ENCODE measurements around the gene TMEM238L. TPM values are rescaled to one million over a fixed set of nuclear protein-coding genes. Genes with fewer than 3 reads are reported as not detected.

The TMEM238L gene
- total RNA-seq, 4 donors from 2014 or later, result not detected

- no peak for ATAC-seq
- no peaks in the 10 kb centered on the region for H3K9me3 ChIP-seq
- H3K27me3 ChIP-seq, result no peaks in the 10 kb centered on the region
- H3K4me3 ChIP-seq, result no peak overlapping the region
- H3K27ac ChIP-seq, result no peak overlapping the region
- TF ChIP-seq POLR2AphosphoS5 (IDR thresholded peaks at IDR 0.05) (no peak), CTCF (IDR thresholded peaks at IDR 0.05) (no peak), EP300 (IDR thresholded peaks at IDR 0.05) (no peak), POLR2A (IDR thresholded peaks at IDR 0.05) (no peak)
- 85 to 86% methylated on average over 4 to 8 of the region's 14 CpGs for WGBS, 2 donors (ENCODE audit: low coverage in 1 of 2)
- peaks cover 0 to 8% (median 7%) of the 10 kb centered on the region in 3 donors for H3K4me1 ChIP-seq
- no peaks in the 10 kb centered on the region for H3K36me3 ChIP-seq
Observed at GRCh38 chr17:10802496-10803284, 1.2 kb downstream of the TMEM238L start.

- Histone ChIP-seq H3K4me3 (no peak overlapping the region), H3K9me3 (no peaks in the 10 kb centered on the region), H3K4me1 (peaks cover 0 to 11% (median 9%) of the 10 kb centered on the region in 3 donors), H3K27me3 (no peaks in the 10 kb centered on the region), H3K27ac (no peak overlapping the region), H3K36me3 (no peaks in the 10 kb centered on the region)
- 51 to 75% methylated on average over 6 to 7 of the region's 7 CpGs for WGBS, 2 donors (ENCODE audit: low coverage in 1 of 2)
- TF ChIP-seq CTCF (IDR thresholded peaks at IDR 0.05) (no peak), POLR2AphosphoS5 (IDR thresholded peaks at IDR 0.05) (no peak), EP300 (IDR thresholded peaks at IDR 0.05) (no peak), POLR2A (IDR thresholded peaks at IDR 0.05) (no peak)
- peak; percentile 13 for ATAC-seq
Observed at GRCh38 chr17:10799407-10799806, 4.5 kb downstream of the TMEM238L start.

GRCh38 chr17:10798910-10799309, 5.0 kb downstream of the TMEM238L start:
- 71 to 83% methylated on average over 4 to 6 of the region's 7 CpGs for WGBS, 2 donors (ENCODE audit: low coverage in 1 of 2)
- TF ChIP-seq EP300 (IDR thresholded peaks at IDR 0.05) (no peak), POLR2A (IDR thresholded peaks at IDR 0.05) (no peak), CTCF (IDR thresholded peaks at IDR 0.05) (no peak), POLR2AphosphoS5 (IDR thresholded peaks at IDR 0.05) (no peak)
- no peak for ATAC-seq
- no peaks in the 10 kb centered on the region for H3K36me3 ChIP-seq
- H3K27ac ChIP-seq, result no peak overlapping the region
- peaks cover 0 to 11% (median 9%) of the 10 kb centered on the region in 3 donors for H3K4me1 ChIP-seq
- H3K4me3 ChIP-seq, result no peak overlapping the region
- no peaks in the 10 kb centered on the region for H3K27me3 ChIP-seq
- no peaks in the 10 kb centered on the region for H3K9me3 ChIP-seq

- no peak for TF ChIP-seq POLR2AphosphoS5 (IDR thresholded peaks at IDR 0.05)
- TF ChIP-seq EP300 (IDR thresholded peaks at IDR 0.05), result no peak
- no peak for TF ChIP-seq CTCF (IDR thresholded peaks at IDR 0.05)
- TF ChIP-seq POLR2A (IDR thresholded peaks at IDR 0.05), result no peak
- 22 to 46% methylated on average over 2 of the region's 3 CpGs for WGBS, 2 donors (ENCODE audit: low coverage in 1 of 2)
- Histone ChIP-seq H3K27me3 (no peaks in the 10 kb centered on the region), H3K9me3 (no peaks in the 10 kb centered on the region), H3K36me3 (no peaks in the 10 kb centered on the region), H3K4me1 (peaks cover 0 to 11% (median 9%) of the 10 kb centered on the region in 3 donors), H3K27ac (no peak overlapping the region), H3K4me3 (no peak overlapping the region)
- no peak for ATAC-seq
Observed at GRCh38 chr17:10798332-10798749, 5.6 kb downstream of the TMEM238L start.

Measured in gastroesophageal sphincter (tissue), 4 donors.